Heart left ventricle (tissue), 16 donors: ENCODE data around the gene PDCD4. TPM values are rescaled to one million over a fixed set of nuclear protein-coding genes. Genes with fewer than 3 reads are reported as not detected.
A peak's percentile ranks its signal among the peaks of the same experiment; 100 is the strongest.

Experiments
- ATAC-seq, 4 donors: fragments of 200-7000 bp; cut with Tn5 transposase; one replicate each; pipeline ENCODE4 v1.9.1; 2020 to 2022; ENCODE audit warnings: moderate library complexity in 4 of 4, mild to moderate bottlenecking in 3 of 4, moderate number of reproducible peaks in 1 of 4
- DNase-seq, 5 donors: peaks; one replicate each; pipeline ENCODE4 v3.0.0-alpha.2; 2020
- H3K27ac ChIP-seq, 12 donors: fragments of 200-600 bp; sonication (generic) in 4 of 12; one replicate each; pipeline versions ENCODE4 v1.5.0 to v1.8.0; 2016 to 2022; ENCODE audit warnings: mild to moderate bottlenecking in 2 of 12
- H3K27me3 ChIP-seq, 9 donors: fragments of 200-600 bp; sonication (generic) in 2 of 9; one replicate each; pipeline versions ENCODE4 v1.5.1 to v1.8.0; 2016 to 2022; ENCODE audit warnings: mild to moderate bottlenecking in 3 of 9
- H3K36me3 ChIP-seq, 9 donors: fragments of 200-600 bp; sonication (generic) in 2 of 9; one replicate each; pipeline versions ENCODE4 v1.5.0 to v1.8.0; 2018 to 2022; ENCODE audit warnings: mild to moderate bottlenecking in 2 of 9
- H3K4me1 ChIP-seq, 12 donors: fragments of 200-600 bp; sonication (generic) in 4 of 12; one replicate each; pipeline versions ENCODE4 v1.5.0 to v1.8.0; 2016 to 2022; ENCODE audit warnings: mild to moderate bottlenecking in 3 of 12
- H3K4me3 ChIP-seq, 12 donors: fragments of 200-600 bp; sonication (generic) in 4 of 12; one replicate each; pipeline versions ENCODE4 v1.5.0 to v1.8.0; 2017 to 2022; ENCODE audit warnings: mild to moderate bottlenecking in 9 of 12, moderate library complexity in 4 of 12
- H3K9me3 ChIP-seq, 12 donors: fragments of 200-600 bp; sonication (generic) in 4 of 12; one replicate each; pipeline versions ENCODE4 v1.5.0 to v1.8.0; 2016 to 2022; ENCODE audit warnings: mild to moderate bottlenecking in 1 of 12
- POLR2A ChIP-seq, 2 donors: fragments of 450-650 bp; IDR thresholded peaks; one replicate each; pipeline ENCODE4 v1.6.1; 2017; ENCODE audit warnings: antibody characterized with exemption in 2 of 2, mild to moderate bottlenecking in 2 of 2, moderate library complexity in 2 of 2
- WGBS, 4 donors: extraction: QIAGEN DNeasy Blood & Tissue Kit in 2 of 4; methylation state at CpG; one replicate each; pipeline versions ENCODE4 v1.1.5 to v1.1.7; 2013 to 2018; 5-methylcytosine and 5-hydroxymethylcytosine counted together
- intact Hi-C, 10 donors: fragments of 100-400 bp; cut with DNase I; formaldehyde crosslinking; loops; one replicate each; pipeline versions ENCODE4 v1.11.1 to v1.14.2; 2022
- polyA plus RNA-seq, 2 donors: library from polyadenylated mRNA; stranded (reverse); fragments of 200-250 nt; gene quantifications; one replicate each; pipeline ENCODE4 v1.2.3, GENCODE V29; 2013
- total RNA-seq, 9 donors: library from RNA; depleted of rRNA in 2 of 9; stranded (reverse); fragments of >200 nt in 2 of 9; fragmentation: NEBNext Ultra II Directional in 3 of 9; extraction: Animal tissue kit (Norgen Biotek cat#: 25700) in 3 of 9; gene quantifications; one replicate each; pipeline versions ENCODE4 v1.1.0 to v1.2.4, GENCODE V29; 2016 to 2023
- TF ChIP-seq, protein P1 (sequence below), 12 donors: fragments of 200-600 bp; sonication (generic) in 4 of 12; IDR thresholded peaks; one replicate each; pipeline versions ENCODE4 v1.5.0 to v1.8.0; 2018 to 2022; ENCODE audit warnings: antibody characterized with exemption in 12 of 12, mild to moderate bottlenecking in 5 of 12
- donor health status: ischemic (EF 13 %, LVEDD 7.1; RV severe dilation, severe dysfunction).
- donor health status: healthy with polysubstance abuse.
- donor health status: DM: no; HTN: yes; CAD: no.
- donor health status: DM: no; HTN: no; CAD: no.
- donor health status: ischemic (EF 25% LVEDD 6.9; RV normal size, moderate dysfunction).
- donor health status: ischemic (EF 25% LVEDD 5.7; RV mildly dilated, moderate dysfunction).
- donor health status: healthy.
- donor health status: DM: yes; HTN: yes; CAD: no.
- donor health status: ischemic (EF 35%, LVEDD 5.7; RV mildly dilated, moderate dysfunction).
- donor health status: nonischemic (EF 11% LVEDD 7.7; RV severe dilation, severe dysfunction).
- donor health status: DM: yes; HTN: yes; CAD: no.
- donor health status: PGD.
- donor health status: ischemic (EF 29% LVEDD 5.4; RV normal size, mild dysfunction).
- donor health status: nonischemic (EF 23%, LVEDD 6.1; RV moderate dilation, normal function).

Gene PDCD4
- total and polyA plus RNA-seq, 11 donors, result 18.2 to 73.2 (median 42.6) TPM

DNA sequence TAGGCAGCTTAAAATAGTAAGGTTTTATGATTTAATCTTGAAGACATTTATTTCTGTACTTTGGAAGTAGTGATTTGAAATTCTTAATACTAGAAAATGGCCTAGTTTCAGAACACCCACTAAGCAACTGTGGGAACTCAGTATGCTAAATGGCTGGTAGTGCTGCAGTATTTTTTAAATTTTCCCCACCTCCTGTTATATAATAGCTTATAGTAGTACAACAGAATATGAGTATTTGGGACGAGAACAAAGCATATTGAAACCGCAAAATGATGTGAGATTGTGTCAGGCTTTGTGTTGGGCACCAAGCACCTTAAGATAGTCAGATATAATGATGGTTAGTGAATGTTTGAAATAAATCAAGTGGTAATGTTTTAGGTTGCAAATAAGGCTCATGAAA is 55.7 kb downstream of the PDCD4 start:
- intact Hi-C loops, result loop anchor here in 3 of 10 donors (10.0 kb wide), 2 partner anchors 57 to 67 kb away; no protein-coding TSS in a partner anchor
- Histone ChIP-seq H3K27me3 (no peaks in the 10 kb centered on the region), H3K27ac (no peak overlapping the region), H3K4me3 (no peak overlapping the region), H3K36me3 (no peaks in the 10 kb centered on the region), H3K9me3 (no peaks in the 10 kb centered on the region), H3K4me1 (peaks cover 2 to 73% (median 44%) of the 10 kb centered on the region in 12 donors)
- no peak for DNase-seq
- WGBS, 4 donors, result 95 to 99% (median 97%) methylated on average over 2 of the region's 2 CpGs
- ATAC-seq, result no peak
- TF ChIP-seq, protein P1, sequence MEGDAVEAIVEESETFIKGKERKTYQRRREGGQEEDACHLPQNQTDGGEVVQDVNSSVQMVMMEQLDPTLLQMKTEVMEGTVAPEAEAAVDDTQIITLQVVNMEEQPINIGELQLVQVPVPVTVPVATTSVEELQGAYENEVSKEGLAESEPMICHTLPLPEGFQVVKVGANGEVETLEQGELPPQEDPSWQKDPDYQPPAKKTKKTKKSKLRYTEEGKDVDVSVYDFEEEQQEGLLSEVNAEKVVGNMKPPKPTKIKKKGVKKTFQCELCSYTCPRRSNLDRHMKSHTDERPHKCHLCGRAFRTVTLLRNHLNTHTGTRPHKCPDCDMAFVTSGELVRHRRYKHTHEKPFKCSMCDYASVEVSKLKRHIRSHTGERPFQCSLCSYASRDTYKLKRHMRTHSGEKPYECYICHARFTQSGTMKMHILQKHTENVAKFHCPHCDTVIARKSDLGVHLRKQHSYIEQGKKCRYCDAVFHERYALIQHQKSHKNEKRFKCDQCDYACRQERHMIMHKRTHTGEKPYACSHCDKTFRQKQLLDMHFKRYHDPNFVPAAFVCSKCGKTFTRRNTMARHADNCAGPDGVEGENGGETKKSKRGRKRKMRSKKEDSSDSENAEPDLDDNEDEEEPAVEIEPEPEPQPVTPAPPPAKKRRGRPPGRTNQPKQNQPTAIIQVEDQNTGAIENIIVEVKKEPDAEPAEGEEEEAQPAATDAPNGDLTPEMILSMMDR (IDR thresholded peaks at IDR 0.05), result no peak
- no peak for TF ChIP-seq POLR2A (IDR thresholded peaks at IDR 0.05)

- no peaks in the 10 kb centered on the region for H3K9me3 ChIP-seq
- no peak for TF ChIP-seq POLR2A (IDR thresholded peaks at IDR 0.05)
- TF ChIP-seq, protein P1 (IDR thresholded peaks at IDR 0.05), result no peak
- intact Hi-C loops, result no loop called here
- peak; percentile 63 to 80 (median 76) for ATAC-seq
- 29 to 52% (median 44%) methylated on average over 1 of the region's 1 CpG for WGBS, 4 donors
- no peak for DNase-seq
- H3K27ac ChIP-seq, result peak overlapping the region in 6 of 12 donors; percentile 12 to 44 (median 28)
- H3K4me1 ChIP-seq, result peaks cover 0 to 47% (median 26%) of the 10 kb centered on the region in 12 donors
- H3K4me3 ChIP-seq, result no peak overlapping the region
- H3K36me3 ChIP-seq, result peaks cover 0 to 2% (median 0%) of the 10 kb centered on the region in 9 donors
- H3K27me3 ChIP-seq, result no peaks in the 10 kb centered on the region
Measured at GRCh38 chr10:110931769-110932381, 60.1 kb downstream of the PDCD4 start.

GRCh38 chr10:110932505-110933180 is 60.9 kb downstream of the PDCD4 start:
- H3K4me3 ChIP-seq, result no peak overlapping the region
- H3K4me1 ChIP-seq, result peaks cover 0 to 47% (median 21%) of the 10 kb centered on the region in 12 donors
- 63 to 74% (median 69%) methylated on average over 1 of the region's 1 CpG for WGBS, 4 donors
- no peak for DNase-seq
- H3K27ac ChIP-seq, result peak overlapping the region in 3 of 12 donors; percentile 12 to 43 (median 14)
- H3K36me3 ChIP-seq, result peaks cover 0 to 8% (median 0%) of the 10 kb centered on the region in 9 donors
- intact Hi-C loops, result no loop called here
- H3K27me3 ChIP-seq, result no peaks in the 10 kb centered on the region
- no peak for ATAC-seq
- TF ChIP-seq, protein P1 (IDR thresholded peaks at IDR 0.05), result no peak
- no peak for TF ChIP-seq POLR2A (IDR thresholded peaks at IDR 0.05)
- no peaks in the 10 kb centered on the region for H3K9me3 ChIP-seq

- intact Hi-C loops, result no loop called here
- H3K27ac ChIP-seq, result no peak overlapping the region
- no peak for ATAC-seq
- TF ChIP-seq POLR2A (IDR thresholded peaks at IDR 0.05), result no peak
- TF ChIP-seq, protein P1 (IDR thresholded peaks at IDR 0.05), result no peak
- no peaks in the 10 kb centered on the region for H3K9me3 ChIP-seq
- WGBS, 4 donors, result 96 to 98% (median 97%) methylated on average over 18 of the region's 18 CpGs
- H3K36me3 ChIP-seq, result peaks cover 0 to 10% (median 0%) of the 10 kb centered on the region in 9 donors
- H3K27me3 ChIP-seq, result no peaks in the 10 kb centered on the region
- DNase-seq, result peak in 1 of 5 donors; percentile 36
- no peak overlapping the region for H3K4me3 ChIP-seq
- H3K4me1 ChIP-seq, result peaks cover 0 to 20% (median 12%) of the 10 kb centered on the region in 12 donors
Measured at GRCh38 chr10:110936757-110937156, 65.0 kb downstream of the PDCD4 start.
